HG02763 (cell line): ENCODE measurements around the gene RSPO4.

Experiments
- ATAC-seq: cut with Tn5 transposase; IDR thresholded peaks from one replicate; pipeline ENCODE4 v1.9.1; 2021; ENCODE audit warnings: mild to moderate bottlenecking, moderate library complexity; ENCODE audit not compliant: unreplicated experiment

RSPO4 gene

DNA sequence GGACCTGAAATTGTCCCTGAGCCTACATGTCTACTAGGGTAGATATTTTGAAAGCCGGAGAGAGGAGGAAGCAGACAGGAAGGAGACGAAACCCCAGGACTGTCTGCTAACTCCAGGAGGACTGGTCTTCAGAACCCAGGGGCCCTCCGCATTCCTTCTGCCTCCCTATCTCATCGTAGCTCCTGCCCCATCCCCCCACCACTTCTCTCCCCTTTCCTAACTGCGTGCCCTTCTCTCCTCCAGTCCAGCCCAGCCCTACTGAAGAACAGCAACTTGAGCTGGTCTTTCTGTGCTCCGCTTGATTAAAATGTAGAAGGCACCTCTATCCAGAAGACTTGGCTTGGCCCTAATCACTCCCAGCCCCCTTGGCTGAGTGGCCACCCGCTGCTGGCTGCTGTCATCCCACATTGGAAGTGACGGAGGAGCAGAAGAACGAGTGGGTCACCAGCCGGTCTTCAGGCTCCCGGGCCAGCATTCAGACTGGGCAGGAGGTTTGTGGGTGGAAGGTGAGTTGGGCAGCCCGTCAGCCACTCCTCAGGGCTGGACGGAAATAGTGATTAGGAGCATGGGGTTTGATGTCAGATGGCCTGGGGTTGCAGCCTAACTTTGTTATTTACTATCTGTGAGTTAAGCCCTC lies 57.2 kb downstream of the RSPO4 start:
- no peak for ATAC-seq

DNA sequence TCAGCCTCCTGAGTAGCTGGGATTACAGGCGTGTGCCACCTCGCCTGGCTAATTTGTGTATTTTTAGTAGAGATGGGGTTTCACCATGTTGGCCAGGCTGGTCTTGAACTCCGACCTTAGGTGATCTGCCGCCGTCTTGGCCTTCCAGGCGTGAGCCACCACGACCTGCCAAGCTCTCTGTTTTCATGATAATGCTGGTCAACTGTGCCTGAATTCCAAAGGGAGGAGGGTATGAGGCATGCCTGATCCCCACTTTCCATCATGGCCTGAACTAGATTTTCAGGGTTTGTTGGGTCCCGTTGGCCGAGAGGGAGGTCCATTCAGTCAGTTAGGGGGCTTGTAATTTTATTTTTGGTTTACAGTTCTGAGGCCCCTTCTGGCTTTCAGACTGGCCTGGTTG lies 58.0 kb downstream of the RSPO4 start:
- ATAC-seq: no peak

- no peak for ATAC-seq
Measured at GRCh38 chr20:942611-943010, 59.5 kb downstream of the RSPO4 start.

DNA sequence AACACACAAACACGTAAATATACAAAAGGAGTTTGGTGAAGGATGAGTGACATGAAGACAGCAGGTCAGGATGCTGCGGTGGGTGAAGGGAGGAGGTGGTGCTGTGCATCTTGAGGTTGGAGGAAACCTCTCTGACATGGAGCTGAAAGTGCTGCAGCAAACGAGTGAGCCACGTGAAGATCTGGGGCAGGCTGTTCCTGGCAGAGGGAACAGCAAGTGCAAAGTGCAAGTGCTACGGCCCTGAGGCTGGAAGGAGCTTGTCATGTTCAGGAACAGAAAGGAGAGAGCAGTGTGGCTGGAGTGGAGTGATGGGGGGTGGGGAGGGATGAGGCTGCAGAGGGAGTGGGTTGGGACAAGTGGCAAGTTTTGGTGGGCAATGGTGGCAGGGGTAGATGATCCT lies 61.2 kb downstream of the RSPO4 start:
- ATAC-seq: no peak

- no peak for ATAC-seq
Measured at GRCh38 chr20:939606-940005, 62.5 kb downstream of the RSPO4 start.

DNA sequence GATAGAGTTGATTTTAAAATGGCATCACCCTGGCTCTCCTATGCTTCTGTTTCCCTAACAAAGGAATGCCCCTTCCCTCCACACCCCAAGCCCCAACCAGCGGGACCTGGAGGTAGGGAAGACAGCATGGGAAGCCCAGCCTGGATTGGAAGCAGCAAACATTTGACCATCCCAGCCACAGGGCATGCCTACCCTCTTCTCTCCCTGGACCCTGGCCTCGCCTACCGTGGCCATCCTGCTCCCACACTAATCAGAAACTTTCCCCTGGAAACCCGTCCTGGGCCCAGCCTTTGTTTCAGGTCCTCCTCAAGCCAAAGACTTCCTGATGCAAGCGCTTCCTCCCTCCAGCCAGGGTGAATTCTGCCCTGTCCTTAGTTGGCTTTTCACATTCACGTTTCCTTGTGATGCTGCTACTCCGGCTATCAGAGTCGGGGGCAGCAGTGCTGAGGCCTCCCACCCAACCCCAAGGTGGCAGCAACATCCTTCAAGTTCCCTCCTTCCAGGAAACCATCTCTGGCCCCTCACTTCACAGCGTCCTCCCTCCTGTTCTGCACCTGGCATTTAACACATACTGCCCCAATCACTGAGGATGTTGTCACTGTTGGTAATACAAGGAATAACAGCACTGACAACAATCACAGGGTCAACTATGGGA lies 67.8 kb downstream of the RSPO4 start:
- no peak for ATAC-seq

GRCh38 chr20:933029-933428 lies 69.1 kb downstream of the RSPO4 start:
- no peak for ATAC-seq

- no peak for ATAC-seq
Measured at GRCh38 chr20:931401-931800, 70.7 kb downstream of the RSPO4 start.

DNA sequence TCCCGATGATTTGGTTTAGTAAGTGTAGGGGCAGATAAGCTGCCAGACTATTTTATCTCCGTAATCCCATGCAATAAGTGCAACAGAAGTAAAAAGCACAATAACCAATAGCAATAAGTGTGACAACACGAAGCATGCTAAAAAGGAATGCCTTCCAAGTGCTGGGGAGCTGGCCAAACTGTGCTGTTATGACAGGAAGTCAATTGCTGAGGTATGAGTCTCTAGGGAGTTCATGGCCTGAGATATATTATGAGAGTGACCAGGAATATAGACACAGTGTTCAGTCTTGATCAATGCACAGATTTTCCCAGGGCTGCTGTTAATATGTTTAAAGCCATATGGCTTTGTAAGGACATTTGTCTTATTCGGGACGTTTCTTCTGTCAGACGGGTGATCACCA lies 75.4 kb downstream of the RSPO4 start:
- no peak for ATAC-seq

GRCh38 chr20:925516-925915 lies 76.6 kb downstream of the RSPO4 start:
- no peak for ATAC-seq

- no peak for ATAC-seq
Measured at GRCh38 chr20:924639-925038, 77.5 kb downstream of the RSPO4 start.

GRCh38 chr20:922781-923180 lies 79.3 kb downstream of the RSPO4 start:
- ATAC-seq: no peak

- no peak for ATAC-seq
Measured at GRCh38 chr20:921068-921467, 81.0 kb downstream of the RSPO4 start.

- ATAC-seq: no peak
Measured at GRCh38 chr20:920311-920710, 81.8 kb downstream of the RSPO4 start.

DNA sequence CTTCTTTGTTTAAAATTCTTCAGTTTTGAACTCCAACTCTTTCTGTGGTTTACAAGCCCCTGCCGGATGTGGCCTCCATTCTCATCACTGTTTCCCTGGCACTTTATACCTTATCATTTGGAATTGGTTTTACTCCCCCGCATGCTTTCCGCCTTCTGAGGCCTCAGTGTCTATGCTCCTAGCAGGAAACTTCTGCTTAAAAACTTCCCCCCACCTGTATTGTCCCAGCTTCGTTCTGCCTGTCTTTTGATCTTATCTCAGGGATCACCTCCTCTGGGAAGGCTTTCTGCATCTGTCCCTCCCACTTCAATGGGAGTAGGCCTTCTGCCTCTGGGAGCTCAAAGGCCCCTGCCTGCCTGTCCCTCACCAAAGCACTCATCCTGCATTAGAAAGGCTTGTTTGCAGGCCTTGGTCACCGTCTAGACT lies 82.6 kb downstream of the RSPO4 start:
- ATAC-seq: no peak

DNA sequence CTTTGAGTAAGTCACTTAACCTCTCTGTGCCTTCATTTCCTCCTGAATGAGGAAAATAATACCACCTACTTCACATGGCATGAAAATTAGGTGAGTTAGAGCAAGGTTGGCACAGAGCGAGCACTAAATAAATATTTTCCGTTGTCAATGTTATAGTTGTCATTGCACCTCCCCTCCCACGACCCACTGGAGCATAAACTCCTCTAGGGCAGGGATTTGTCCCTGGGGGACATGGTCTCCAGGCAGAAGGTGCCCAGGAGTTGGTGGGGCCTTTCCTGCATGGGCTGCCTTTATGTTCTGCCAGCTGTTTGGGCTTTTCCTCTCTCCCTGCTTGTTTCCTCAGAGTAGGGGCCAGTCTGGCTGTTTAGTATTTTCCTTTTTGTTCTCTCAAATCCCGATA lies 84.7 kb downstream of the RSPO4 start:
- no peak for ATAC-seq

DNA sequence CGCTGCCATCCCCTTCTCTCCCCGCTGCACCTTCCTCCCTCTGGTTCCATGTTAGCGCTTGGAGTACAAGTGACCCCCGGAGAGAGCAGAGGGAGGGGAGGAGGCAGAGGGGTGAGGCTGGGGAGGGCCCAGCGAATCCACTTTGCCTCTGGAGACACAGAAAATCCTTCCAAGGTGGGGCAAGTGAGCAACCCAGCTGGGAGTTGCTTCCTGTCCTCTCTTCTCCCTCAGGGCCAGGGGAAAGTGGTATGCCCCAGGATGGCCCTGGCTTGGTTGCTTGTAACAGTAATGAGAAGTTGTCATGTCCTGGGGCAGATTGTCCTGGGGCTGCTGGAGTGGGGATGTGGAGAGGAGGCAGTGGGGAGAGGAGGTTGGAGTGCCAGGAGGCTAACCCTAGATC lies 85.3 kb downstream of the RSPO4 start:
- ATAC-seq: no peak

GRCh38 chr20:916125-916799 lies 85.8 kb downstream of the RSPO4 start, which contains the start of gene ANGPT4:
TSS of gene ANGPT4 (minus strand) at chr20:916334. CDS start at chr20:916214, 120 bp downstream.
- no peak for ATAC-seq

GRCh38 chr20:914727-915498 lies 87.2 kb downstream of the RSPO4 start:
- no peak for ATAC-seq

GRCh38 chr20:913306-913849 lies 88.7 kb downstream of the RSPO4 start:
- ATAC-seq: no peak
